ENCODE results near the gene FAR2.
"Not testable (repeated sequence)": the region's sequence is repeated elsewhere in the genome, so short reads cannot be mapped to it uniquely, and the experiment has no call there.

FAR2 gene

DNA sequence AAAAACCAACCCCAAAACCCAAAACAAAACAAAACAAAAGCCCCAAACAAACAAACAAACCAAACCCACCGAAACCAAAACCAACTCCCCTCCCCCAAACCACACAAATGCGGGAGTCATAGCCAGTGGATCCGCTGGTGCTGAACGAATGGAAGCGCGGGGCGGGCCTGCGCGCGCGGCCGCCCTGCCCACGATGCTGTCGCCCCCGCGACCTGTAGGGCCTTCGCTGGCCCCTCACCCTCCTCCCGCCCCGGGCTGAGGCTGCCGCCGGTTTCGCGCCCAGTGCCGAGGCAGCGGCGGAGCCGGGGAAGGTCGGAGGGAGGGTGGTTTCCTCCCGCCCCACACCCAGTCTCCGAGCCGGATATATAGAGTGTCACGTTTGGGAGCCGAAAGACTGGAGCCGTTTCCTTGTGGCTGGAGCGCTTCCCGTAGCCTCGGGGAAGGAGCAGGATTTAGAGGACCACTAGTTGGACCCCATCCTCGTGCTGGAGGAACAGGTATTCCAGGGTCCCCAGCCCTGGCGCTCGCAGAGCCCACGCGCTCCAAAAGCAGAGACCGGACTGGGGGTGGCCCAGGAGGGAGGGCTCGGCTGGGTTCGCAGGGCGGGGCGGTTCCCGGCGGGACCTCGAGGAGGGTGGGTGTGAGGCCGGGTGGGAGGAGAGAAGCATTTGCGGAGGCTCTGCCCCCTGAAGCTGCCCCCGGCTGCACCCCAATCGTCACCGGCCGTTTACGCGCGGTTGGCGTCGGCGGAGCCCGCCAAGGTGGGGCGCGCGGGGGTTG is at the start of gene FAR2:
FAR2 (plus strand) TSS at position 368 of the 780 bp plus-strand sequence. CDS start 121,172 bp downstream, outside the sequence.
- peak; percentile 87 for DNase-seq

GRCh38 chr12:29102741-29103140 is 46.3 kb upstream of the FAR2 start:
- DNase-seq: no peak

DNA sequence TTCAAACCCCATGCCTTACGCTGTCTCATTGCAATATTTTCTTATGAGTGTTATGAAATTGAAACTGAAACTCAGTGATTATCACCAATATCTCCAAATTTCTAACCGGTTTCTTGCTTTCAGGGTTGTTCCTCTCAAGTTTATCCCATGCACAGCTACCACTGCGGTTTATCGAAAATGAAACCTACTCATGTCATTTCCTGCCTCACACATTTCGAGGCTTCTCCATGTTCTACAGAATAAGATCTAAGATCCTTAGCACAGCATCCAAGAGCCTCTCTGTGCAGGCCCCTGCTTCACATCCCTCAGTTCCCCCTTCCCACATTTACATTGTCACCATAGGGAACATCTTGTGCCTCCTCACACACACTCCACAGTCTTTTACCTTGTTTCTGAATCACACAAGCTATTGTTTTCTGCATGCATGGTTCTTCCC is 45.5 kb upstream of the FAR2 start:
- DNase-seq: no peak

- DNase-seq: no peak
Observed at GRCh38 chr12:29104516-29104915, 44.6 kb upstream of the FAR2 start.

- DNase-seq: no peak
Observed at GRCh38 chr12:29110506-29111442, 38.3 kb upstream of the FAR2 start.

DNA sequence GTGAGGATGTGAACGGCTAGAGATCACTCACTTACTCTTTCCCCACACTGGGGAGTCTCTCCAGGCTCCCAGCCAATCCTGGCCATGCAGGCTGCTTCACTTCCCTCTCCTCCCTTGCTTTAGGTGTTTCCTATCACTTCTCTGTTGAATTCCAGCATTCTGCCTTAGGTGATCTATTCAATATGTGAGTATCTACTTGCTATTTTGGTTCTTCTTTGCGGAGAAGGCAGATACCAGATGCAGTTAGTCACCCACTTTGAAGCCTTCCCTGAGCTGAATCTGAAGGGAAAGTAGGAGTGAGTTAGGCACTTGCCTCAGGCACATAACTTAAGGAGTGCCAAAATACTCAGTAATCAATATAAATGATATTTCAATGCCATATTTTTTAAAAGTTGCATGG is 36.0 kb upstream of the FAR2 start:
- no peak for DNase-seq

- DNase-seq: no peak
Observed at GRCh38 chr12:29116414-29116813, 32.7 kb upstream of the FAR2 start.

DNA sequence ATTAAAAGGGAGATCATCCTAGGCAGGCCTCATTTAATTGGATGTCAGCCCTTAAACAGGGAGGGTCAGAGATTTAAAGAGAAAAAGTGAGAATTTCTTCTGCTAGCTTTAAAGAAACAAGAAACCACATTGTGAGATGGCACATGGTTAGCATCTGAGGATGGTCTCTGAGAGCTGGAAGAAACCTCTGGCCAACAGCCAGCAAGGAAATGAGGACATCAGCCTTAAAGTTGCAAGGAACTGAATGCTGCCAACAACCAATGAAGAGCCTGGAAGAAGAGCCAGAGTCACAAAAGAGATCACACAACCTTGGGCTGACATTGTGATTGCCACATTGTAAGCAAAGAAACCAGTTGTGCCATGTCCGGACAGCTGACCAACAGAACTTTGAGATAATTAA is 17.5 kb upstream of the FAR2 start:
- DNase-seq: no peak

- no peak for DNase-seq
Observed at GRCh38 chr12:29132316-29132715, 16.8 kb upstream of the FAR2 start.

GRCh38 chr12:29133181-29133580 is 15.9 kb upstream of the FAR2 start:
- no peak for DNase-seq

DNA sequence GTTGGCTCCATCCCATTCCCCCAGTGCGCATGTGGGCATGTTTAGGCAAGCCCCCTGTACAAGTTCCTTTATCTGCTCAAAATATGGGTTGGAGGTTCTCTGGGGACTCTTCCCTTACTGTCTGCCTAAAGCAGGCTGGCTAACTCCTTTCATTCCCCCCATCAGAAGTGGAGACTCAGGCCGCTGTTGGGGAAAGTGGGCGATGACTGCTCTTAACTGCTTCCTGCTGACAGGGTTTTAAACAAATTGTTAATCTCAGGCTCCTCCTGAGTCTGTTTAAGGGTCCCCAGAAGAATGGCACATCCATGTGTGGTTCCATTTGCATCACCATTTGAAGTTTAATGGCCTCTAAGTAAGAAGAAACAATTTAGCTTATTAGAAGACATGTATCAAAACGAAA is 15.4 kb upstream of the FAR2 start:
- no peak for DNase-seq

GRCh38 chr12:29138256-29138655 is 10.8 kb upstream of the FAR2 start:
- not testable (repeated sequence) for DNase-seq

- not testable (repeated sequence) for DNase-seq
Observed at GRCh38 chr12:29138855-29139254, 10.2 kb upstream of the FAR2 start.

DNA sequence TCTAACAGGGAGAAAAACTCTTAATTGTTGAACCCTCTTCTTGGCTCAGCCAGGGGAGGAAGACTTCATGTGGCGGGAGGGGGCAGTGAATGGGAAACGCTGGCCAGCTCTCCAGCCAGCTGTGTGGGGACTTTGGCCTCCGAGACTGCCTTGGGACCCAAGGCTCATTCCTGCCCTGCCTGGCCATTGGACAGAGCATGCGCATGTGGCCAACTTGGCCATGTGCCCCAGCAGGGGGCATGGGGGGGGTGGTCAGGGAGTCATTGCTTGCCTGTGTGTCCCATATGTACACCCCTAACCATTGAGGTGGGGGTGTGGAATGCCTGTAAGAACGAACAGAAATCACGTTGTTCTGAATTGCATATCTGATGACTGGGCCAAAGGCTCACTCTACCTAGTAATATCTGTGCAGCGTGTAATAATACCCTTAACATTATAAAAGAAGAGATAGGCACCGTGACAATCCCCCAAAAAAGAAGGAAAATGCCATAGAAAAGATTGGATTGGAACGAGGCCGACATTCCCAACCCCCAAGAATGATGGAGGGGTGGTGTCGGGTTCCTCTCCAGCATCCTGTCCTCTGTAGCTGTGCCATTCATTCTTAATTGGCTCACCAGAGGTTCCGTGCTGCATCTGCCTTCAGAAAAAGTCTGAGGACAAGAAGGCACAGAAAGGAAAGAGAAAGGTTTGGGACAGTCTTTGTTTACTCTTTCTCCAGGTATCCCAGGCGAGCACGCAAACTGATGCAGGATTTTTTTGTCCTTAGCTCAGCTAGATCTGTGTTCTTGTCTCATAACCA is 3.5 kb upstream of the FAR2 start:
- DNase-seq: no peak

DNA sequence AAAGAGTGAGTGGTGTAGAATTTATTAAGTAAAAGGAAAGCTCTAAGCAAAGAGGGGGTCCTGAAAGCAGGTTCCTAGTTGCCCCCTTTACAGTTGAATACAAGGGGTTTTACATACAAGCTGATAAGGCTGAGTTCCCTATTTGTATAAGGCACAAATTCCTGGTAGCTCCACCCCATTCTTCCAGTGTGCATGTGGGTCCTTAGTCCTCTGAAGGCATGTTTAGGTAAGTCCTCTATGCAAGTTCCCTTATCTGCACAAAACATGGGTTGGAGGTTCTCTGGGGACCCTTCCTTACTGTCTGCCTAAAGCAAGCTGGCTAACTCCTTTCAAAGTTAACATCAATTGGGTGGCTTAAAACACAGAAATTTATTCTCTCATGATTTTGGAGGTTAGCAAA is 2.9 kb upstream of the FAR2 start:
- no peak for DNase-seq

DNA sequence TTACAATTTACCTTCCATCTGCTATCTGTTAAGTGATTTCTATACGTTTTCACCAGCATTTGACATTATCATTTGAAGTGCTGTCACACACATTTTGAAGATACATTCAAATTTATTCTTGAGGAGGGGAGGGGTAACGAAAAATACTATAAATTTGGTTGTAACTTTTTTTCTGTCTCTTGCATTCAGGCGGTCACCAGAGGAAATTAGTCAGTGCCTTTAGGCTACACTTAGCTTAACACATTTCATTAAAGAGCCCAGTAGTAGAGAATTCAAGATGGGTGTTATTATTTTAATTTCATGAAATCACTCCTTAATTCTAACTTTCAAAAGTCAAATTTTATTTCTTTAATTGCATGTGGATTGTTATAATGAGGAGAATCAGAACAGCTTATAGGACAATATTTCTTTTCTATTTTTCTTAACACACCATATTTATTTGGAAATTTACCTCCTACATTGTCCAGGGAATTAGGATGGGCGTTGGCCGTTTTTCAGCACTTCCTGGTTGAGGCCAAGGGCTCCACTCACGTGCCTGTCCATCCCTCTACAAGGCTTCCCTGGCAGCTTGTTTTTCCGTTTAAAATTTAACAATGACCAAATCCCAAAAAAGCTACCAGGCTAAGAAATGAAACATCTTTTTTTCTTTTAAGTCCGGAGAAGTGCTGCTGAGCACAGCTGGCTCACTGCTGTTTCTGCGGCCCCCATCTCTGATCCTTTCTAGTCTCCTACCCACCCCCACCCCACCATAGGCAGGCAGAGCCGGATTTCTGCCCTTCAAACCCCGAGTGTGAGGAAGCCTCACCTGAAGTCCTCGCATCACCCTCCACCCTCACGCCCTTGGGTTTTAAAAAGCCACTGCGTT is 1.1 kb upstream of the FAR2 start:
- no peak for DNase-seq

GRCh38 chr12:29148596-29148910 is 525 bp upstream of the FAR2 start:
- peak; percentile 76 for DNase-seq

DNA sequence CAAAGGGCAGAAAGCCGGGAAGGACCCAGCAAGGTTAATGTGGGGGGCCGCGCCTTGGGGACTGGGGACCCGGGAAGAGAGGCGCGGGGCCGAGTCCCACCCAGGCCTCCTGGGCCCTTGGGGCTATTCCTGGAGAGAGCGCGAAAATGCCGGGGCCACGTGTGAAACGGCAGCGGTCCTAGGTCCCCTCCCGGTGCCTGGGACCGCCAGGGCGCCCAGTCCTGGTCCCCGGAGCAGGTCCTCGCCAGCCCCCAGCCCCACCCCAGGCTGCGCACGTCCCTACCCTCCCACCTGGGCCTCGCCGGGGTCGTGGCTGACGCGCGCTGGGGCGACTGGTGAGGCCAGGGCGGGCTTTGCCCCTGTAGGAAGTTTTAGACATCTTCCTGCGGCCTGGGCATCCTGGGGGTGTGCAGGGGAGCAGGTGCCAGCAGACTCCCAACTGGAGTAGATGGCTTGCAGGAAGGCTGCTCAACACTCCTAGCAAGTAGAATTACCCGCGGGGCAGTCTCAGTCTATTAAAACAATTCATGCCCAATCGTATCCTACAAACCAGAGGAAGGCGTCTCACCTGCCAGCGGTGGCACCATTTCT is 708 bp downstream of the FAR2 start:
- no peak for DNase-seq

- DNase-seq: no peak
Observed at GRCh38 chr12:29150462-29150861, 1.4 kb downstream of the FAR2 start.

DNA sequence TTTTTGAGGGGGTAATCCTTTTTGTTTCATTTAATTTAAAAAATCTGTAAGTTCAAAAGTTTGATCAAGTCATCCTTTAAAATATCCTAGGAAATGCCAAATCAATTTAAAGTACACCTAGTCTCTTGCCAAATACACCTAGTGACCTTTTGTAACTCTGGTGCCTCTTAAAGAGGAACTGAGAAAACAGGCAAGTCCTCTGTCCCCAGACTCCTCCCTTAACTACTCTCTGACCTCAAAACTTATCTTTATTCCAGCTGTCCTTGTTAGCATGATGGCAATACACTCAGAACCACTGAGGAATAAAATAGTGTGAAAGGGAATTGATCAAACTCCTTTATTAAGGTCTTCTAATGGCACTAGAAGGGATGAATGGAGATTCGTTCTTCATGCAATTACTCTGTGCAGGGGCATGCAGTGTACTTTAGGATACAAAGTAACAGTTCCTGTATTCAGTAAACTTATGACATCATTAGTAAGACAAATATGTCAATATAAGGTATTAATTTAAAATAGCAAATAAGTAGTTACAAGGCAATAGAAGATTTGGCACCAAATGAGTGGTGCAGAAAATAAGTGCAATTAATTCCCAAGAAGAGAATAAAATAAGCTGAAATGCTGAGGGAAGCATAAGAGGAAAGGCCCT is 3.3 kb downstream of the FAR2 start:
- DNase-seq: peak; percentile 9

- DNase-seq: peak; percentile 18
Observed at GRCh38 chr12:29152981-29153630, 4.0 kb downstream of the FAR2 start.
